D721Med (cell line): Measurements from ENCODE around the gene CD2BP2.

Source experiments
- DNase-seq: peaks from one replicate; pipeline ENCODE4 v3.0.0; 2011; ENCODE audit warnings: low spot score; ENCODE audit not compliant: insufficient read length
- FAIRE-seq: peaks from 2 replicates; lab custom pipeline; 2011; peaks lifted over from hg19 to GRCh38; lab: Jason Lieb, UNC
- TF ChIP-seq, protein P1 (sequence below): IDR thresholded peaks from 2 replicates; pipeline ENCODE4 v1.5.1; 2012; ENCODE audit warnings: mild to moderate bottlenecking, control low read depth; ENCODE audit not compliant: insufficient read depth; ENCODE audit errors: missing control alignments

The CD2BP2 gene

DNA sequence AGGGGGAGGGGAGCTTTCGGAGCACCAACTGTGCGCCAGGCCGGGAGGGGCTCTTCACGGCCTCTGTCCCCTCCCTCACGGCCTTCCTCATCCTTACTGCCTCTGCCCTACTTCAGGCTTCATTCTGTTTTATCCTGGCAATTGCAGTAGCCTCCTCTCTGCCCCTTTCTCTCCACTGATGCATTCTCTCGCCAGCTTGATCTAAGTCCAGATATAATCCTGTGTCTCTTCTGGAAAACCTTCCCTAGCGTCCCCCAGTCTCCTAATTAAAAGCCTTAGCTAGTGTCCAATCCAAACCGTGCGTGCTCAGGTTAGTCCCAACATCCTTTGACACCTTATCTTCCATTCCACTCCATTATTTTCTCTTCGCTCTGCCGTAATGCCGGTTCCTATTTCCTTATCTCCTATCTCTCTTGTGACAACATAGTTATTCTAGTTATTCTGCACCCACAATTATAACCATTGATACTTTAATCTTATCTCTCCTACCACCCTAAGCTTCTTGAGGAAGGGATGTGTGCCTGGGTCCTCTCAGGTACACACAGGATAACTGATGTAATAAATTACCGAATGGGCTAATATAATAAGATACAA is 41.0 kb upstream of the CD2BP2 start:
- DNase-seq (no peak), FAIRE-seq (no peak)
- TF ChIP-seq, protein P1, sequence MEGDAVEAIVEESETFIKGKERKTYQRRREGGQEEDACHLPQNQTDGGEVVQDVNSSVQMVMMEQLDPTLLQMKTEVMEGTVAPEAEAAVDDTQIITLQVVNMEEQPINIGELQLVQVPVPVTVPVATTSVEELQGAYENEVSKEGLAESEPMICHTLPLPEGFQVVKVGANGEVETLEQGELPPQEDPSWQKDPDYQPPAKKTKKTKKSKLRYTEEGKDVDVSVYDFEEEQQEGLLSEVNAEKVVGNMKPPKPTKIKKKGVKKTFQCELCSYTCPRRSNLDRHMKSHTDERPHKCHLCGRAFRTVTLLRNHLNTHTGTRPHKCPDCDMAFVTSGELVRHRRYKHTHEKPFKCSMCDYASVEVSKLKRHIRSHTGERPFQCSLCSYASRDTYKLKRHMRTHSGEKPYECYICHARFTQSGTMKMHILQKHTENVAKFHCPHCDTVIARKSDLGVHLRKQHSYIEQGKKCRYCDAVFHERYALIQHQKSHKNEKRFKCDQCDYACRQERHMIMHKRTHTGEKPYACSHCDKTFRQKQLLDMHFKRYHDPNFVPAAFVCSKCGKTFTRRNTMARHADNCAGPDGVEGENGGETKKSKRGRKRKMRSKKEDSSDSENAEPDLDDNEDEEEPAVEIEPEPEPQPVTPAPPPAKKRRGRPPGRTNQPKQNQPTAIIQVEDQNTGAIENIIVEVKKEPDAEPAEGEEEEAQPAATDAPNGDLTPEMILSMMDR, result no peak

DNA sequence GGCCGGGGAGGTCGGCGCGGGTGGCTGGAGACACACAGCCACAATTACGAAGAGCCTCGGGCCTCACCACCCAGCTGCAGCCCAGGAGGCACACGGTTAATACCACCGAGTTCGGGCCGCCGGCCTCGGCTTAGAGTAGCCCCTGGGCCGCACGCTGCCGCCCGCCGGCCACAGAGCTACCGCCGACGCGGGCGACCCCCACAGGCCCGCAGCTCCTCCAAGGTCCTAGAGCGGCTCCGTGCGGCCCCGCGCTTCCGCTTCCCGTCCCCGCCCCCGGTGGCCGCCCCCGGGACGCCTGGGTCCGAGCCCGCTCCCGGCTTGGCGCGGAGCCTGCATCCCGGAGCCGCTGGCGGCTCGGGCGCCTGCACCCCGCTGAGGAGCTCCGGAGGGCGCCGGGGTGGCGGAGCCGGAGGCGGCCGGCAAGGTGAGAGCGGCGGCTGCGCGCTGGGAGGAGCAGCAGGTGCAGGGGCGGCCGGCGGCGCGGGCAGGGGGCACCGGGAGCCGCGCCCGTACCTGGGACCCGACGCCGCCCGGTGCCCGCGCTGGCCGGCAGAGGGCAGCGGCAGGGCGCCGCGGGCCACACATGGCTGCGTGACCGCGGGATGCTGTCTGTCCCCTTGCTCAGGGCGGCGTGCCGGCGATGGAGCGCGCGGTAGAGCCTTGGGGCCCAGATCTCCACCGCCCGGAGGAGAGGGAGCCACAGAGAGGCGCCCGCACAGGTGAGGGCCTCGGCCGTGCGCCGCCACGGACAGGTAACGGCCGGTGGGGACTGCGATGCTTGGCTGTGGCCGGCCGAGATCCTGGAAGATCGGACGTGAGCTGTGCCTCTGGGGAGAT is 40.3 kb upstream of the CD2BP2 start, which contains the start of gene ZNF48:
Gene ZNF48 (plus strand): TSS at position 266 of the 837 bp plus-strand sequence. CDS start 375 bp downstream, at position 641.
- FAIRE-seq, result no peak
- peak; percentile 80 for DNase-seq
- TF ChIP-seq, protein P1, result peak; percentile 0

DNA sequence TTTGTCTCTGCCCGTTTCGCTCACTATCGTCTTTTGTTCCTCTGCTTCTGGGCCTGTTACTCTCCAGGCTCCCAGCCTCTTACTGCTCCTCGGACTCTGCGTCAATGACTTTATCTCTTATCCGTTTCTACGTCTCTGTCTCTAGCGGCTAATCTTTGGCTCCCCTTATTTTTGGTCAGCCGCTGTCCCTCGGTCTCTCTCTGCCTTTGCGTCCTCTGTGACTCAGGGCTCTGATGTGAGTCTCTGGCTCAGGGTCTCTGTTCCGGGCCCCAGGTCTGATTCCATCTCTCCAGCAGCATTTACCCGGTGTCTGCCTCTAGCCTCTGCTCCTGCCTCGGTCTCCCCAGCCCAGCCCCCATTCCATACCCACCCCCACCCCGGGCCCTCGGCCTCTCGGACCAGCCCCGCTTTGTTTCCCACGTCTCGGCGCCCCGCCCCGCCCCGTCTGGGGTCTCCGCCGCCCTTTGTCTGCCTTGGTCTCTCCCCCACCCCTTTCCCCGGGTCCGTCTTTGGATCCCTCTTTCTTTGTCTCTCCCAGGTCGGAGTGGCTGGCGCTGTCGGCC is 39.6 kb upstream of the CD2BP2 start:
- TF ChIP-seq, protein P1, result no peak
- no peak for FAIRE-seq
- DNase-seq, result no peak

DNA sequence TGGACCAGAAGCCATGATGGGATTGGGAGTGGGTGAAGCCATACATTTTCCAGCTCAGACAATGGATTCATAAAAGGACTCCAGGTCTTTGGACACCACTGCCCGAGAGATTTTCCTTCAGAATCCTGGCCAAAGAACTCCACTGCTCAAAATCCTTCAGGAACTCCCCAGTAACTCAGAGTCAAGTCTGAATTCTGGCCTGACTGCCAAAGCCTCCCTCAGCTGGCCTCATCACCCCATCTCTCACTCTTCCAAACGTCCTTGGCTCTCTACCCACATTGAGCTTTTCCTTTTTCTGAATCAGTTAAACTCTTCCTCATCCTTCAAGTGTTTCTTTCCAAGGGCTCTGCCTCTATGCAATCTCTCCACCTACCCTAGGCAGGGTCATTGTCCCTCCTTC is 28.4 kb upstream of the CD2BP2 start:
- FAIRE-seq (no peak), DNase-seq (no peak)
- TF ChIP-seq, protein P1, result no peak

DNA sequence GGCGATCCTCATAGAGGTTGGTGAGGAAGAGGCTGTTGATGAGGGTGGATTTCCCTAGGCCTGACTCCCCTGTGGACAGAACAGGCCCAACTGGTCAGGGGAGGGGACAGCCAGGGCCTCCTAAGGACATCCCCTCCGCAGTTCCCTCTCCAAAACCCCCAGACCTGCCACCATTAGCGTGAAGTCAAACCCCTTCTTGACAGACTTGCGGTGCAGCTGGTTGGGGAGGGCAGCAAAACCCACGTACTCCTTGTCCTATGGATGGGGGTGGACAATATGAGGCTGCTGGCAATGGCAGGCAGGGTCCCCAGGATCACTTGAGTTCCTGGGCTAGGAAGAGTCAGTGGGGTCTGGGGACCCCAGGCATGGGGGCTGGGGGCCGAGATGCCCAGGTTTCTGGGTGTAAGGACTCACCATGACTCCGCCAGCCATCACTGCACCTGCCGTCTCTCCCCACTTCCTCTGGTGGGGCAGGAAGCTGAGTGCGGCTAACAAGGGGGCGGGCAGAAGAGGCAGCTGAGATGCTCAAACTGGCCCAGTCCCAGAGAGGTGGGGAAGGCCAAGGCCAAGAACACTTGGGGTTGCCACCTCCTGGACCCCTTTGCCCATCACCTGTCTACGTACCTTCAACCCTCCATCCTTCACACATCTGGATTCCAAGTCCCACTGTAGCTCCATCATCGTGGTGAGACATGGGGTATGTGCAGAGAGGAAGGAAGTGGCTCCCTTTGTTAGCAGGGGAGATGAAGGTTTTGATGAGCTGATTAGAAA is 27.2 kb upstream of the CD2BP2 start, which contains the start of gene SEPTIN1:
Gene SEPTIN1 (minus strand): TSS at position 451 of the 771 bp plus-strand sequence. CDS start 19 bp downstream, at position 432.
- DNase-seq, result no peak
- TF ChIP-seq, protein P1, result no peak
- FAIRE-seq, result no peak

DNA sequence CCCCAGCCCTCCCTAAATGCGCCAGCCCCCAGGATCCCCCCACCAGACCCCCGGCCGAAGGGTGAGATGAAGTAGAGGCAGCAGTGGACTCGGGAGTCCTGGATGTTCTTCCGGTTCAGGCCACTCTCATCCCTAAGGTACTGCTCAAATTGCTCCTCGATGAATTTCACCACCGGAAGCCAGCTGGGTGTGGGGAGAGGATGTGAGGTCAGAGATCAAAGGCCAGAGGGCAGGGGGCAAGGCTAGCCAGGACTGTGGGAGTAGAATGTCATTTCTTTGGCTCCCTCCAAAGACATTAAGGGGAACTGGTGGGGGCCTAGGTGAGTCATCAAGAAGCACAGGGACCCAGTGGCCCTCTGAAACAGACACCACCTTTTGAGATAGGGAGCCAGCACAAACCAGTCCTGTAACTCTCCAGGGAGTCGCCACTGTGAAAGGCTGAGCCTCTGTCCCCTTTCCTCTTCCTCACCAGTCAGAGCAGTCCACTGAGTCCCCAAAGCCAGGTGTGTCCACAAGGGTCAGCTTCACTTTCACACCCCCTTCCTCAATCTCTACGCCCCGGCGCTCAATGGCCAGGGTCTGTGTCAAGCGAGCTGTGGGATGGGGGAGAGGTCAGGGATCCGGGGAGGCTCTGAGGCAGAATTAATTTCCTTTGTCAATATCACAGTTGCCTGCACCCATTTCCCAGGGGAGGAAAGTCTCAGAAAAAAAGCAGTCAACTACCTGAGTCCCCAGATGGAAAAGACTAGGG is 26.4 kb upstream of the CD2BP2 start:
- DNase-seq (no peak), FAIRE-seq (no peak)
- TF ChIP-seq, protein P1, result no peak
